Spleen (tissue), 13 donors: Measurements from ENCODE around the gene ANKRD20A1. TPM values are rescaled to one million over a fixed set of nuclear protein-coding genes. Genes with fewer than 3 reads are reported as not detected.
A peak's percentile ranks its signal among the peaks of the same experiment; 100 is the strongest.
"Not testable (repeated sequence)": the region's sequence is repeated elsewhere in the genome, so short reads cannot be mapped to it uniquely, and the experiment has no call there.

Experiments
- DNase-seq: peaks from one replicate; pipeline ENCODE4 v3.0.0-alpha.2; 2020
- H3K27ac ChIP-seq, 8 donors: fragments of 200-600 bp; sonication (generic) in 7 of 8; 1 replicate in 4 of 8; 2 replicates in 4 of 8; pipeline versions ENCODE4 v1.5.0 to v1.8.0; 2016 to 2021; ENCODE audit warnings: inconsistent platforms in 4 of 8, mild to moderate bottlenecking in 4 of 8, moderate library complexity in 1 of 8
- H3K27me3 ChIP-seq, 7 donors: fragments of 200-600 bp; sonication (generic) in 6 of 7; replicated peaks in 1 of 7; 1 replicate in 4 of 7; 2 replicates in 3 of 7; pipeline versions ENCODE4 v1.5.0 to v1.8.0; 2016 to 2021; ENCODE audit warnings: inconsistent platforms in 3 of 7, mild to moderate bottlenecking in 1 of 7
- H3K36me3 ChIP-seq, 6 donors: fragments of 200-600 bp; sonication (generic) in 5 of 6; 1 replicate in 4 of 6; 2 replicates in 2 of 6; pipeline versions ENCODE4 v1.5.0 to v1.8.0; 2016 to 2021; ENCODE audit warnings: inconsistent platforms in 2 of 6
- H3K4me1 ChIP-seq, 6 donors: fragments of 200-600 bp; sonication (generic) in 5 of 6; 1 replicate in 3 of 6; 2 replicates in 3 of 6; pipeline versions ENCODE4 v1.5.0 to v1.8.0; 2016 to 2021; ENCODE audit warnings: inconsistent platforms in 3 of 6
- H3K4me3 ChIP-seq, 8 donors: fragments of 200-600 bp; sonication (generic) in 7 of 8; 1 replicate in 4 of 8; 2 replicates in 4 of 8; pipeline versions ENCODE4 v1.5.0 to v1.8.0; 2016 to 2021; ENCODE audit warnings: inconsistent platforms in 4 of 8, mild to moderate bottlenecking in 4 of 8, moderate library complexity in 2 of 8
- H3K9me3 ChIP-seq, 8 donors: fragments of 200-600 bp; sonication (generic) in 7 of 8; 1 replicate in 4 of 8; 2 replicates in 4 of 8; pipeline versions ENCODE4 v1.5.0 to v1.8.0; 2016 to 2021; ENCODE audit warnings: inconsistent platforms in 4 of 8
- WGBS, 5 donors: extraction: QIAGEN DNeasy Blood & Tissue Kit in 3 of 5; methylation state at CpG; one replicate each; pipeline versions ENCODE4 v1.1.5 to v1.1.7; 2013 to 2018; 5-methylcytosine and 5-hydroxymethylcytosine counted together
- intact Hi-C: fragments of 100-400 bp; cut with DNase I; formaldehyde crosslinking; loops from one replicate; pipeline ENCODE4 v1.15.0; 2023; ENCODE audit warnings: low total_unique reads
- long read RNA-seq, 2 donors: transcript quantifications; one replicate each; lab custom pipeline, GENCODE V29; 2026
- polyA plus RNA-seq, 3 donors: library from polyadenylated mRNA; stranded (reverse); fragments of 200-250 nt; gene quantifications; one replicate each; pipeline ENCODE4 v1.2.1, GENCODE V29; 2013
- small RNA-seq, 4 donors: library from RNA; depleted of rRNA; stranded (forward); fragments of <200 nt; gene quantifications; one replicate each; pipeline ENCODE3, GENCODE V24; 2016
- total RNA-seq, 7 donors: library from RNA; depleted of rRNA in 3 of 7; stranded (reverse); fragments of >200 nt in 3 of 7; fragmentation: NEBNext Ultra II Directional in 4 of 7; extraction: Animal tissue kit (Norgen Biotek cat#: 25700) in 4 of 7; gene quantifications; one replicate each; pipeline versions ENCODE4 v1.1.0 to v1.2.1, GENCODE V29; 2016 to 2021
- TF ChIP-seq, protein P1 (sequence below), 11 experiments: fragments of 200-600 bp in 7 of 11; fragments of 450-650 bp in 4 of 11; sonication (generic) in 4 of 11; IDR thresholded peaks in 8 of 11; conservative IDR thresholded peaks in 3 of 11; 1 replicate in 7 of 11; 2 replicates in 4 of 11; pipeline versions ENCODE4 v1.4.0 to v1.8.0; 2016 to 2021; ENCODE audit warnings: antibody characterized with exemption in 11 of 11, inconsistent platforms in 4 of 11, mild to moderate bottlenecking in 1 of 11
- donor health status: healthy with polysubstance abuse.
- donor health status: DM: no; HTN: no; CAD: no; lungs with moderate emphysema.
- donor health status: DM: no; HTN: no; CAD: no.
- donor health status: Bipolar disorder and iron deficiency.
- donor health status: healthy.
- donor health status: DM: no; HTN: no; CAD: no.
- donor health status: DM: yes; HTN: yes; CAD: no.

Gene ANKRD20A1
- total RNA-seq, result 10 to 100 TPM in 2 of 7 donors, 1 to 10 TPM in 5; 3.5 to 11.3 (median 9.4) TPM
- polyA plus RNA-seq, result under 1 TPM; 0.15 to 0.77 (median 0.37) TPM
- long read RNA-seq, donor 1, result 0 reads
- long read RNA-seq, donor 2, result 0 reads

- H3K27ac ChIP-seq, intact Hi-C loops, H3K27me3 ChIP-seq, DNase-seq, H3K36me3 ChIP-seq, H3K9me3 ChIP-seq, H3K4me1 ChIP-seq, H3K4me3 ChIP-seq: not testable (repeated sequence)
- TF ChIP-seq, protein P1, sequence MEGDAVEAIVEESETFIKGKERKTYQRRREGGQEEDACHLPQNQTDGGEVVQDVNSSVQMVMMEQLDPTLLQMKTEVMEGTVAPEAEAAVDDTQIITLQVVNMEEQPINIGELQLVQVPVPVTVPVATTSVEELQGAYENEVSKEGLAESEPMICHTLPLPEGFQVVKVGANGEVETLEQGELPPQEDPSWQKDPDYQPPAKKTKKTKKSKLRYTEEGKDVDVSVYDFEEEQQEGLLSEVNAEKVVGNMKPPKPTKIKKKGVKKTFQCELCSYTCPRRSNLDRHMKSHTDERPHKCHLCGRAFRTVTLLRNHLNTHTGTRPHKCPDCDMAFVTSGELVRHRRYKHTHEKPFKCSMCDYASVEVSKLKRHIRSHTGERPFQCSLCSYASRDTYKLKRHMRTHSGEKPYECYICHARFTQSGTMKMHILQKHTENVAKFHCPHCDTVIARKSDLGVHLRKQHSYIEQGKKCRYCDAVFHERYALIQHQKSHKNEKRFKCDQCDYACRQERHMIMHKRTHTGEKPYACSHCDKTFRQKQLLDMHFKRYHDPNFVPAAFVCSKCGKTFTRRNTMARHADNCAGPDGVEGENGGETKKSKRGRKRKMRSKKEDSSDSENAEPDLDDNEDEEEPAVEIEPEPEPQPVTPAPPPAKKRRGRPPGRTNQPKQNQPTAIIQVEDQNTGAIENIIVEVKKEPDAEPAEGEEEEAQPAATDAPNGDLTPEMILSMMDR (IDR thresholded peaks at IDR 0.05 in 8 of 11, conservative IDR thresholded peaks at IDR 0.05 in 3 of 11), result peak in 1 of 11 experiments; percentile 40
- WGBS, 5 donors, result no CpG with 5 or more reads among the region's 41 CpGs
These were observed at the start of gene ANKRD20A1 for GRCh38 chr9:67858871-67859270. ANKRD20A1 (plus strand) TSS chr9:67858931; CDS start chr9:67859427, 496 bp downstream.

DNA sequence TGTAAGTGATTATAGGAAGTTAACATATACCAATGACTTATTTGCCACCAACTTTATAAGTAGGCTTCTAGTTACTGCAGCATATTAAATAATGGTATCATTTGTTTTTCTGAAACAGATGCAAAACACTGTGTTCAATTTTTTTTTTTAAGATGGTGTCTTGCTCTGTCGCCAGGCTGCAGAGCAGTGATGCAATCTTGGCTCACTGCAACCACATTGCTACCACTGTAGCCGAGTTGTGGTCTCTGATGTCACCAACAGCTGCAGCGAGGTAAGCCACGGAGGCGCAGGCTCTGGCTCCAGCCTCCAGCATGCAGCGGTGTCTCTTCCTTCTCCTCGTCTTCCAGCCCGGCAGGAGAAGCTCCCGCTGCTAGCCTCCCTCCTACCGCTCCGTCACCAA, 26.6 kb upstream of the ANKRD20A1 start:
- H3K4me3 ChIP-seq, H3K27ac ChIP-seq, H3K9me3 ChIP-seq, intact Hi-C loops, H3K36me3 ChIP-seq, H3K4me1 ChIP-seq, H3K27me3 ChIP-seq, DNase-seq: not testable (repeated sequence)
- WGBS, 5 donors, result 29 to 68% (median 62%) methylated on average over 1 to 8 of the region's 11 CpGs

Small RNA genes lying within 50 kb of the gene (small RNA-seq; reads per million reads assigned to genes)
- 0 reads per million in 4 donors for gene RNU6-368P
